ENCODE measurements around the gene PRKD1.

DNA sequence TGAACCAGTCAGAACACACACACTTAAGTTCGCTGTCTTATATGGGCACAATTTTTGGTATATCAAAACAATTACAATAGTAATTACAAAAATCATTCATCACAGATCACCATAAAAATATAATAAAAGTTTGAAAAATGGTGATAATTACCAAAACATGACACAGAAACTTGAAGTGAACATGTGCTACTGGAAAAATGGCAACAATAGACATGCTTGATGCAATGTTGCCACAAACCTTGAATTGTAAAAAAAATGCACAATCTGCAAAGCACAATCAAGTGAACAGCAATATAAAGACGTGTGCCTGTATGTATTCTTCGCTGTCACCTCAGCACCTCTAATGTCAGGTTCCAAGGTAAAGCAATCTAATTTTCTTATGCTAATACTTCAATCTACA, 117.6 kb downstream of the PRKD1 start:
- TF ChIP-seq, protein P1, sequence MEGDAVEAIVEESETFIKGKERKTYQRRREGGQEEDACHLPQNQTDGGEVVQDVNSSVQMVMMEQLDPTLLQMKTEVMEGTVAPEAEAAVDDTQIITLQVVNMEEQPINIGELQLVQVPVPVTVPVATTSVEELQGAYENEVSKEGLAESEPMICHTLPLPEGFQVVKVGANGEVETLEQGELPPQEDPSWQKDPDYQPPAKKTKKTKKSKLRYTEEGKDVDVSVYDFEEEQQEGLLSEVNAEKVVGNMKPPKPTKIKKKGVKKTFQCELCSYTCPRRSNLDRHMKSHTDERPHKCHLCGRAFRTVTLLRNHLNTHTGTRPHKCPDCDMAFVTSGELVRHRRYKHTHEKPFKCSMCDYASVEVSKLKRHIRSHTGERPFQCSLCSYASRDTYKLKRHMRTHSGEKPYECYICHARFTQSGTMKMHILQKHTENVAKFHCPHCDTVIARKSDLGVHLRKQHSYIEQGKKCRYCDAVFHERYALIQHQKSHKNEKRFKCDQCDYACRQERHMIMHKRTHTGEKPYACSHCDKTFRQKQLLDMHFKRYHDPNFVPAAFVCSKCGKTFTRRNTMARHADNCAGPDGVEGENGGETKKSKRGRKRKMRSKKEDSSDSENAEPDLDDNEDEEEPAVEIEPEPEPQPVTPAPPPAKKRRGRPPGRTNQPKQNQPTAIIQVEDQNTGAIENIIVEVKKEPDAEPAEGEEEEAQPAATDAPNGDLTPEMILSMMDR (IDR thresholded peaks at IDR 0.05; ENCODE audit: borderline replicate concordance, extremely low read depth, low read length, poor library complexity, severe bottlenecking), result no peak
- no peak for TF ChIP-seq EZH2 (IDR thresholded peaks at IDR 0.05; ENCODE audit: borderline replicate concordance, low read depth, low read length, severe bottlenecking)

All from DND-41 (cell line).